ENCODE results near the gene NRXN3. TPM values are rescaled to one million over a fixed set of nuclear protein-coding genes. Genes with fewer than 3 reads are reported as not detected.

NRXN3 gene
- total RNA-seq, 2 experiments from 2014 or later: not detected

DNA sequence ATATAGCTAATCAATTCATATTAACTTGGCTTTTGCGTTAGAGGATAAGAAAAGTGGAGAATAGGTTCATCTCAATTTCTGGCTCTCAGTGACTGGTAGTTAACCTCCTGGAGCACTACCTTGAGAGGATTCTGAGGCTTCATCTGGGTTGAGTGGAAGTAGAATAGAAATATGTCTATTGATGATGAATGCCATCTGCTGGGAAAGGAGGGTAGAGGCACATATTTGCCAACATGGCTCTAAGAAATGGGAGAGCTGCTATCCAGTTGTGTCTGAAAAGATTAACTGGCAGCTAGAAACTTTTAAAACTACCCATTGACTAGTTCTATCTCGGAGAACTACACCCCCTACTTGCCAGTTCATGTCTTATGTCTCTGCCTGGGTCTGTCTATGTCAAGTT lies 530.1 kb downstream of the NRXN3 start:
- no peak for DNase-seq (ENCODE audit: low spot score)
- BruUV-seq (replicated peaks): no TSS peak
- Histone ChIP-seq H4K20me1 (ENCODE audit: insufficient read depth, low read length) (no peaks in the 10 kb centered on the region), H3K4me1 (ENCODE audit: insufficient read depth, low read length, poor library complexity, severe bottlenecking) (no peaks in the 10 kb centered on the region), H3K4me3 (ENCODE audit: low read depth, low read length, poor library complexity, severe bottlenecking) (no peak overlapping the region), H3K4me2 (ENCODE audit: low read length) (no peak overlapping the region), H3K79me2 (ENCODE audit: insufficient read depth, low read depth, low read length) (no peaks in the 10 kb centered on the region), H3K36me3 (ENCODE audit: insufficient read depth, low read length) (no peaks in the 10 kb centered on the region), H3K27ac (ENCODE audit: low read depth, low read length, poor library complexity, severe bottlenecking) (no peak overlapping the region), H3K9me3 (ENCODE audit: low read length) (no peaks in the 10 kb centered on the region), H3K9me2 (ENCODE audit: insufficient read depth, low read length) (no peaks in the 10 kb centered on the region), H2AFZ (ENCODE audit: low read length) (no peak overlapping the region)
- intact Hi-C loops (cut with micrococcal nuclease; ENCODE audit: unreplicated experiment): no loop called here
- CTCF ChIA-PET (ENCODE audit: unreplicated experiment): no interaction called here
- POLR2A ChIA-PET: no interaction called here
- no peak for TF ChIP-seq EZH2phosphoT487 (IDR thresholded peaks at IDR 0.05; ENCODE audit: borderline replicate concordance, low read depth, low read length)
- TF ChIP-seq, protein P1, sequence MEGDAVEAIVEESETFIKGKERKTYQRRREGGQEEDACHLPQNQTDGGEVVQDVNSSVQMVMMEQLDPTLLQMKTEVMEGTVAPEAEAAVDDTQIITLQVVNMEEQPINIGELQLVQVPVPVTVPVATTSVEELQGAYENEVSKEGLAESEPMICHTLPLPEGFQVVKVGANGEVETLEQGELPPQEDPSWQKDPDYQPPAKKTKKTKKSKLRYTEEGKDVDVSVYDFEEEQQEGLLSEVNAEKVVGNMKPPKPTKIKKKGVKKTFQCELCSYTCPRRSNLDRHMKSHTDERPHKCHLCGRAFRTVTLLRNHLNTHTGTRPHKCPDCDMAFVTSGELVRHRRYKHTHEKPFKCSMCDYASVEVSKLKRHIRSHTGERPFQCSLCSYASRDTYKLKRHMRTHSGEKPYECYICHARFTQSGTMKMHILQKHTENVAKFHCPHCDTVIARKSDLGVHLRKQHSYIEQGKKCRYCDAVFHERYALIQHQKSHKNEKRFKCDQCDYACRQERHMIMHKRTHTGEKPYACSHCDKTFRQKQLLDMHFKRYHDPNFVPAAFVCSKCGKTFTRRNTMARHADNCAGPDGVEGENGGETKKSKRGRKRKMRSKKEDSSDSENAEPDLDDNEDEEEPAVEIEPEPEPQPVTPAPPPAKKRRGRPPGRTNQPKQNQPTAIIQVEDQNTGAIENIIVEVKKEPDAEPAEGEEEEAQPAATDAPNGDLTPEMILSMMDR (conservative IDR thresholded peaks at IDR 0.05; ENCODE audit: low read length): no peak; the same call in 1 of the 2 replicates

DNA sequence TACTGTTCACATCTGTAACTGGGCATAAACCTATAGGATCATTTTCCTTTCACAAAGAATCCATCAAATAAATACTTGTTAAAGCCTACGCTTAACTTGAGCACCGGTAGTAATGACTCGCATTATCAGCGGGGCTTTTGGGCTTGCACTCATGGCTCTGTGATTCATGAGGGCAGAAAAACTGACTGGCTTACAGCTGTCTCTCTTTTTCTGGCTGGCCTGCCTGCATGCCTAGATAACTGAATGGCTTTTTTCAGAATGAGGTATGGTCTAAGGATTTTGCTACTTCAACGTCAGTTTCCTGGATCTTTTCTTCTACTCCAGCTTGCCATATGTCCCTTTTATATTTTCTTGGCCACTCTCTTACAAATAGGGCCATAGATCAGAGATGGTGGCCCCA lies 531.1 kb downstream of the NRXN3 start:
- TF ChIP-seq, protein P1 (conservative IDR thresholded peaks at IDR 0.05; ENCODE audit: low read length): no peak
- no peak for TF ChIP-seq EZH2phosphoT487 (IDR thresholded peaks at IDR 0.05; ENCODE audit: borderline replicate concordance, low read depth, low read length)
- Histone ChIP-seq H3K9me2 (ENCODE audit: insufficient read depth, low read length) (no peaks in the 10 kb centered on the region), H3K36me3 (ENCODE audit: insufficient read depth, low read length) (no peaks in the 10 kb centered on the region), H3K4me1 (ENCODE audit: insufficient read depth, low read length, poor library complexity, severe bottlenecking) (no peaks in the 10 kb centered on the region), H3K4me3 (ENCODE audit: low read depth, low read length, poor library complexity, severe bottlenecking) (no peak overlapping the region), H2AFZ (ENCODE audit: low read length) (no peak overlapping the region), H3K27ac (ENCODE audit: low read depth, low read length, poor library complexity, severe bottlenecking) (no peak overlapping the region), H4K20me1 (ENCODE audit: insufficient read depth, low read length) (no peaks in the 10 kb centered on the region), H3K79me2 (ENCODE audit: insufficient read depth, low read depth, low read length) (no peaks in the 10 kb centered on the region), H3K9me3 (ENCODE audit: low read length) (no peaks in the 10 kb centered on the region), H3K4me2 (ENCODE audit: low read length) (no peak overlapping the region)
- ChIA-PET CTCF (ENCODE audit: unreplicated experiment) (no interaction called here), POLR2A (no interaction called here)
- BruUV-seq (replicated peaks): no TSS peak
- no peak for DNase-seq (ENCODE audit: low spot score)
- intact Hi-C loops (cut with micrococcal nuclease; ENCODE audit: unreplicated experiment): no loop called here

DNA sequence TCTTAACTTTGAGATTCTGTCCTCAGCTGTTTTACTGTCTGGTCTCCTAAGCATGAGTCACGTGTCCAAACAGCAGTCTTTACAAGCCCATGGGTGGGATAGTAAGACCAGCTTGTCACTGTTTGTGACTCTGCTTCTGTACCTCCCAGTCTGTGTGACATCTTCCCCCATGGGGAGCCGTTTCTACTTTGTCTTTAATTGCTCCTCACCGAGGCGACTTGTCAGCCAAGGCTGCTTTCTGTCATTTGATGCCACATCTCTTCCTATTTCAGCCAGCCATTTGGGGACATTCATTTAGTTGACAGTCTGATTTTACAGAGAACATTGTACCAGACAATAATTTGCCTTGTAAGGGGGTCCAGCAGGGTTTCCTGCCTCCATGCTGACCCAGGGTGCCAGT lies 534.8 kb downstream of the NRXN3 start:
- intact Hi-C loops (cut with micrococcal nuclease; ENCODE audit: unreplicated experiment): no loop called here
- Histone ChIP-seq H4K20me1 (ENCODE audit: insufficient read depth, low read length) (no peaks in the 10 kb centered on the region), H3K36me3 (ENCODE audit: insufficient read depth, low read length) (no peaks in the 10 kb centered on the region), H3K27ac (ENCODE audit: low read depth, low read length, poor library complexity, severe bottlenecking) (no peak overlapping the region), H3K4me1 (ENCODE audit: insufficient read depth, low read length, poor library complexity, severe bottlenecking) (no peaks in the 10 kb centered on the region), H3K79me2 (ENCODE audit: insufficient read depth, low read depth, low read length) (no peaks in the 10 kb centered on the region), H2AFZ (ENCODE audit: low read length) (no peak overlapping the region), H3K9me2 (ENCODE audit: insufficient read depth, low read length) (no peaks in the 10 kb centered on the region), H3K4me3 (ENCODE audit: low read depth, low read length, poor library complexity, severe bottlenecking) (no peak overlapping the region), H3K9me3 (ENCODE audit: low read length) (no peaks in the 10 kb centered on the region), H3K4me2 (ENCODE audit: low read length) (no peak overlapping the region)
- TF ChIP-seq, protein P1 (conservative IDR thresholded peaks at IDR 0.05; ENCODE audit: low read length): no peak
- TF ChIP-seq EZH2phosphoT487 (IDR thresholded peaks at IDR 0.05; ENCODE audit: borderline replicate concordance, low read depth, low read length): no peak
- ChIA-PET CTCF (ENCODE audit: unreplicated experiment) (no interaction called here), POLR2A (no interaction called here)
- BruUV-seq (replicated peaks): no TSS peak
- no peak for DNase-seq (ENCODE audit: low spot score)
